Heart left ventricle (tissue), 13 donors: Measurements from ENCODE around the gene DOCK4.

Experiments
- CTCF ChIP-seq, 12 donors: fragments of 200-600 bp; sonication (generic) in 4 of 12; IDR thresholded peaks; one replicate each; pipeline versions ENCODE4 v1.5.0 to v1.8.0; 2018 to 2022; ENCODE audit warnings: antibody characterized with exemption in 12 of 12, mild to moderate bottlenecking in 5 of 12
- POLR2A ChIP-seq, 2 donors: fragments of 450-650 bp; IDR thresholded peaks; one replicate each; pipeline ENCODE4 v1.6.1; 2017; ENCODE audit warnings: antibody characterized with exemption in 2 of 2, mild to moderate bottlenecking in 2 of 2, moderate library complexity in 2 of 2
- donor health status: ischemic (EF 13 %, LVEDD 7.1; RV severe dilation, severe dysfunction).
- donor health status: DM: no; HTN: yes; CAD: no.
- donor health status: DM: no; HTN: no; CAD: no.
- donor health status: ischemic (EF 25% LVEDD 6.9; RV normal size, moderate dysfunction).
- donor health status: ischemic (EF 25% LVEDD 5.7; RV mildly dilated, moderate dysfunction).
- donor health status: ischemic (EF 35%, LVEDD 5.7; RV mildly dilated, moderate dysfunction).
- donor health status: nonischemic (EF 11% LVEDD 7.7; RV severe dilation, severe dysfunction).
- donor health status: DM: yes; HTN: yes; CAD: no.
- donor health status: PGD.
- donor health status: ischemic (EF 29% LVEDD 5.4; RV normal size, mild dysfunction).
- donor health status: nonischemic (EF 23%, LVEDD 6.1; RV moderate dilation, normal function).

DNA sequence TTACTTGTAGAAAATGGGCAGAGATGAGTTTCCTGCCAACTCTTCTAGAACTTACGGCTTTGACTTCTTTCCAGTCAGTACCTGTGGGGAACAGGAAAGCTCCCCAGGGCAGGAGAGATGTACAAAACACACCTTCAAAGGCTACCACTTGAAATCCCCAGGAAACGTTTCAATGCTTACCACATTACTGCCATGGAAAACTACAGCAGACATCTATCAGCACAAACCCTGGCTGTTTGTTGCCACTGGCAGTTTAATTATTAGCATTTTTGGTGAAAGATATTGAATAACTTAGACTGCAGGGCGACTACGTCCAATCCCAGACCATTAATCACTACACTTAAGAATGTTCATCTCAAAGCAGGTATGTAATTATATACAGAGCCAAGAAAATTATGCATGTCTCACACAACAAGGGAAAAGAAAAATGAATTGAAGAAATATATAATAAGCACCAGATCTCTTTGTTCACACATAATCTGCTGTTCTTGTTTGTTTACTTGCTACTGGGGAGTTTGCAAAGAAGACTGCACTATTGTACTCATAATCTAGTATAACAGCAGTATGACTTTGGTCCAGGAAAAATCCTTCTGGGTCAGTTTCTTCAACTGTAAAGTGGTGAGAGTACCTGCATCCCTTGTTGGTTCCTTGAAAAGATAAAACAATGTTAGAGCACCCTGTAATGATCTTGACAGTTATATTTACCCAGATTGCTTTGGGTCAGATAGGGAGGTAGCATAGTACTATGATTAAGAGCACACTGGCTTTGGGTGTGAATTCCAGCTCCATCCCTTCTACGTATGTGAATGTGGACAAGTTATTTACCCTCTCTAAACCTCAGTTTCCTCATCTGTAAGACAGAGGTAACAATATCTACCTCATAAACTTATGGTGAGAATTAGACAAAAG is 138.3 kb downstream of the DOCK4 start:
- TF ChIP-seq CTCF (IDR thresholded peaks at IDR 0.05) (no peak), POLR2A (IDR thresholded peaks at IDR 0.05) (no peak)
